H1 (cell line): ENCODE measurements around the gene CEACAM1. TPM values are rescaled to one million over a fixed set of nuclear protein-coding genes. Genes with fewer than 3 reads are reported as not detected.
"Not testable (repeated sequence)": the region's sequence is repeated elsewhere in the genome, so short reads cannot be mapped to it uniquely, and the experiment has no call there.

Experiments used
- CTCF ChIA-PET: fragments of 300-600 bp; sonication (Branson Sonifier 250); formaldehyde crosslinking; loops from one replicate; lab custom pipeline; 2021; ENCODE audit not compliant: partially characterized antibody; lab: Charles Lee
- POLR2A ChIA-PET: fragments of 300-600 bp; sonication (Branson Sonifier 250); formaldehyde crosslinking; loops from one replicate; lab custom pipeline; 2021; ENCODE audit warnings: inconsistent platforms; ENCODE audit not compliant: partially characterized antibody; lab: Charles Lee
- DNase-seq, 2 experiments: peaks; one replicate each; pipeline versions ENCODE4 v3.0.0 to v3.0.0-alpha.2; 2010 to 2022; ENCODE audit warnings: low spot score in 2 of 2, low read depth in 1 of 2, mixed read lengths in 1 of 2
- FAIRE-seq: peaks from 2 replicates; lab custom pipeline; 2011; peaks lifted over from hg19 to GRCh38; lab: Jason Lieb, UNC
- H2AFZ ChIP-seq: 2 replicates; pipeline ENCODE4 v1.8.1; 2012; ENCODE audit warnings: low read length, inconsistent platforms
- H2AK5ac ChIP-seq: 2 replicates; pipeline ENCODE4 v1.6.1; 2013; ENCODE audit warnings: low read depth, low read length
- H2BK120ac ChIP-seq: replicated peaks from 2 replicates; pipeline ENCODE3; 2013; ENCODE audit warnings: low read depth, low read length, inconsistent platforms
- H2BK12ac ChIP-seq: 2 replicates; pipeline ENCODE4 v1.6.1; 2013; ENCODE audit warnings: low read depth, low read length
- H2BK15ac ChIP-seq: 2 replicates; pipeline ENCODE4 v1.6.1; 2013; ENCODE audit warnings: low read length
- H2BK20ac ChIP-seq: 2 replicates; pipeline ENCODE4 v1.6.1; 2013; ENCODE audit warnings: low read length
- H2BK5ac ChIP-seq: 2 replicates; pipeline ENCODE4 v1.6.1; 2013; ENCODE audit warnings: low read depth, low read length
- H3K14ac ChIP-seq: 2 replicates; pipeline ENCODE4 v1.6.1; 2013; ENCODE audit warnings: inconsistent platforms; ENCODE audit not compliant: insufficient read length
- H3K18ac ChIP-seq: 2 replicates; pipeline ENCODE4 v1.6.1; 2013; ENCODE audit warnings: low read length; ENCODE audit errors: extremely low read depth
- H3K23ac ChIP-seq: 2 replicates; pipeline ENCODE4 v1.6.1; 2013; ENCODE audit warnings: inconsistent platforms; ENCODE audit not compliant: insufficient read length
- H3K23me2 ChIP-seq: 2 replicates; pipeline ENCODE4 v1.6.1; 2013; ENCODE audit warnings: low read depth, low read length
- H3K27ac ChIP-seq: 2 replicates; pipeline ENCODE4 v1.6.1; 2011; ENCODE audit warnings: low read depth, low read length, inconsistent platforms
- H3K27me3 ChIP-seq, 4 experiments: replicated peaks in 1 of 4; 1 replicate in 1 of 4; 2 replicates in 3 of 4; pipeline versions ENCODE4 v1.6.1 to v1.8.1; 2011 to 2013; ENCODE audit warnings: low read length in 3 of 4, mild to moderate bottlenecking in 3 of 4, inconsistent platforms in 2 of 4, mixed read lengths in 2 of 4, moderate library complexity in 1 of 4; ENCODE audit not compliant: control insufficient read depth in 3 of 4, insufficient read depth in 3 of 4; ENCODE audit errors: extremely low read depth in 1 of 4
- H3K36me3 ChIP-seq, 4 experiments: 2 replicates each; pipeline versions ENCODE4 v1.6.1 to v1.8.1; 2011 to 2013; ENCODE audit warnings: mild to moderate bottlenecking in 4 of 4, low read length in 3 of 4, moderate library complexity in 2 of 4, control low read depth in 1 of 4, inconsistent platforms in 1 of 4; ENCODE audit not compliant: insufficient read depth in 4 of 4, control insufficient read depth in 2 of 4
- H3K4ac ChIP-seq: replicated peaks from 2 replicates; pipeline ENCODE3; 2013; ENCODE audit warnings: low read length, low read depth, mixed read lengths, inconsistent platforms; ENCODE audit not compliant: insufficient read length
- H3K4me1 ChIP-seq, 4 experiments: replicated peaks in 1 of 4; 1 replicate in 1 of 4; 2 replicates in 3 of 4; pipeline versions ENCODE4 v1.6.1 to v1.8.1; 2011 to 2013; ENCODE audit warnings: low read length in 3 of 4, inconsistent platforms in 2 of 4, mixed read lengths in 1 of 4; ENCODE audit not compliant: insufficient read depth in 4 of 4, control insufficient read depth in 3 of 4
- H3K4me2 ChIP-seq, 2 experiments: 2 replicates each; pipeline versions ENCODE4 v1.6.1 to v1.8.1; 2011 to 2013; ENCODE audit warnings: low read depth in 2 of 2, low read length in 2 of 2, control low read depth in 1 of 2, inconsistent platforms in 1 of 2, mild to moderate bottlenecking in 1 of 2; ENCODE audit not compliant: insufficient read depth in 1 of 2
- H3K4me3 ChIP-seq, 4 experiments: fragments of 200-600, 300-600 bp in 1 of 4; sonication (generic), shearing (Covaris generic), sonication (Bioruptor Twin) in 1 of 4; 2 replicates each; pipeline versions ENCODE4 v1.5.1 to v1.8.1; 2011 to 2016; ENCODE audit warnings: low read length in 4 of 4, low read depth in 3 of 4, control low read depth in 2 of 4, inconsistent platforms in 2 of 4, mild to moderate bottlenecking in 2 of 4, mixed read lengths in 1 of 4, moderate library complexity in 1 of 4; ENCODE audit not compliant: insufficient read depth in 2 of 4; ENCODE audit errors: extremely low read depth in 1 of 4
- H3K56ac ChIP-seq: replicated peaks from 2 replicates; pipeline ENCODE3; 2013; ENCODE audit warnings: low read depth, mild to moderate bottlenecking, mixed read lengths, low read length, inconsistent platforms; ENCODE audit not compliant: insufficient read length
- H3K79me1 ChIP-seq: 2 replicates; pipeline ENCODE4 v1.6.1; 2013; ENCODE audit warnings: low read depth, low read length, control low read depth
- H3K79me2 ChIP-seq, 2 experiments: 2 replicates each; pipeline versions ENCODE4 v1.6.1 to v1.8.1; 2012 to 2013; ENCODE audit warnings: low read length in 2 of 2, mild to moderate bottlenecking in 2 of 2, inconsistent platforms in 1 of 2; ENCODE audit not compliant: insufficient read depth in 2 of 2, control insufficient read depth in 1 of 2
- H3K9ac ChIP-seq, 4 experiments: replicated peaks in 1 of 4; 1 replicate in 1 of 4; 2 replicates in 3 of 4; pipeline versions ENCODE4 v1.6.1 to v1.8.1; 2011 to 2013; ENCODE audit warnings: low read depth in 3 of 4, low read length in 3 of 4, control low read depth in 2 of 4, mild to moderate bottlenecking in 2 of 4, moderate library complexity in 2 of 4, inconsistent platforms in 1 of 4; ENCODE audit errors: extremely low read depth in 1 of 4
- H3K9me3 ChIP-seq, 2 experiments: 2 replicates each; pipeline versions ENCODE4 v1.6.1 to v1.8.1; 2012 to 2013; ENCODE audit warnings: mild to moderate bottlenecking in 2 of 2, moderate library complexity in 2 of 2, control low read depth in 1 of 2, inconsistent platforms in 1 of 2, low read depth in 1 of 2, low read length in 1 of 2, mixed read lengths in 1 of 2; ENCODE audit not compliant: insufficient read depth in 2 of 2
- H4K20me1 ChIP-seq, 2 experiments: replicated peaks in 1 of 2; 2 replicates each; pipeline versions ENCODE3 to v1.8.1; 2011 to 2013; ENCODE audit warnings: inconsistent platforms in 2 of 2, low read length in 2 of 2, mild to moderate bottlenecking in 1 of 2; ENCODE audit not compliant: insufficient read depth in 2 of 2, control insufficient read depth in 1 of 2
- H4K5ac ChIP-seq: 2 replicates; pipeline ENCODE4 v1.6.1; 2013; ENCODE audit warnings: low read length, low read depth, mixed read lengths, inconsistent platforms; ENCODE audit not compliant: insufficient read length
- H4K8ac ChIP-seq: 2 replicates; pipeline ENCODE4 v1.8.0; 2013; ENCODE audit warnings: mild to moderate bottlenecking, moderate library complexity, low read length, inconsistent platforms; ENCODE audit not compliant: insufficient read depth; ENCODE audit errors: extremely low read depth
- H4K91ac ChIP-seq: replicated peaks from 2 replicates; pipeline ENCODE3; 2013; ENCODE audit warnings: low read length, mixed read lengths, inconsistent platforms; ENCODE audit not compliant: insufficient read length
- WGBS, 2 experiments: shearing (Covaris generic) in 1 of 2; methylation state at CpG; one replicate each; pipeline versions ENCODE4 v1.1.6 to v1.1.7; 2013 to 2015; ENCODE audit warnings: low lambda C conversion rate in 2 of 2, mixed read lengths in 2 of 2, inconsistent platforms in 1 of 2, low coverage in 1 of 2, missing lambda C conversion rate in 1 of 2; ENCODE audit not compliant: insufficient replicate concordance in 2 of 2, insufficient coverage in 1 of 2, insufficient read length in 1 of 2; ENCODE audit errors: extremely low coverage in 1 of 2, missing lambda C conversion rate in 1 of 2; 5-methylcytosine and 5-hydroxymethylcytosine counted together
- polyA plus RNA-seq, 7 experiments: library from polyadenylated mRNA; depleted of rRNA in 3 of 7; stranded (reverse) in 5 of 7; unstranded in 2 of 7; fragments of >200 nt in 5 of 7; fragments of 200-250 nt in 2 of 7; gene quantifications; 1 replicate in 5 of 7; 2 replicates in 1 of 7; 4 replicates in 1 of 7; pipeline versions ENCODE4 v1.2.1 to v1.2.3, GENCODE V29; 2011 to 2013; ENCODE audit warnings: missing spikeins in 2 of 7, mixed read lengths in 2 of 7
- total RNA-seq: library from RNA; stranded (reverse); fragmentation: NEBNext Ultra II Directional; extraction: Animal tissue kit (Norgen Biotek cat#: 25700); gene quantifications from 2 replicates; pipeline ENCODE4 v1.2.1, GENCODE V29; 2021

Gene CEACAM1
- total and polyA plus RNA-seq, 2 of the 8 experiments (the other 6 are each of a cell fraction or from before 2014, with no cell fraction given) = 1.8 to 3.6 TPM

GRCh38 chr19:42557386-42557871, 29.1 kb upstream of the CEACAM1 start:
- H3K4ac ChIP-seq, H3K9ac ChIP-seq, H2BK20ac ChIP-seq, H3K23me2 ChIP-seq, POLR2A ChIA-PET, H3K4me2 ChIP-seq, H3K23ac ChIP-seq, H3K79me2 ChIP-seq, H3K27ac ChIP-seq, H4K5ac ChIP-seq, DNase-seq, H3K79me1 ChIP-seq, H3K56ac ChIP-seq, H4K91ac ChIP-seq, H2BK15ac ChIP-seq, H3K9me3 ChIP-seq, H4K20me1 ChIP-seq, H3K36me3 ChIP-seq, H4K8ac ChIP-seq, H3K4me3 ChIP-seq, H2AK5ac ChIP-seq, H2AFZ ChIP-seq, H2BK120ac ChIP-seq, H3K27me3 ChIP-seq, FAIRE-seq, H3K18ac ChIP-seq, H3K14ac ChIP-seq: not testable (repeated sequence)
- H3K4me1 ChIP-seq = peaks cover 5 to 19% (median 12%) of the 10 kb centered on the region in 4 experiments
- peak overlapping the region; percentile 60; the same call in 1 of the 2 replicates for H2BK5ac ChIP-seq
- WGBS, 2 experiments = 97% methylated on average over 10 of the region's 10 CpGs; no CpG with 5 or more reads in 1 of the 2 experiments
- CTCF ChIA-PET = interaction anchor here (1.0 to 2.9 kb wide), 5 partner anchors 107 to 119 kb away, joined by 3 to 16 read pairs (median 8); no protein-coding TSS in a partner anchor
- peak overlapping the region; percentile 33 for H2BK12ac ChIP-seq
